ENCODE data around the gene INSYN2B. TPM values are rescaled to one million over a fixed set of nuclear protein-coding genes. Genes with fewer than 3 reads are reported as not detected.

INSYN2B gene
- total and polyA plus RNA-seq, 2 experiments from 2014 or later: 1.5 TPM; not detected in 1

GRCh38 chr5:169880012-169880663 lies 100.2 kb downstream of the INSYN2B start:
- Histone ChIP-seq H3K27me3 (no peaks in the 10 kb centered on the region), H3K9me3 (ENCODE audit: low read depth) (no peaks in the 10 kb centered on the region), H3K4me3 (no peak overlapping the region), H2AFZ (no peak overlapping the region), H4K20me1 (ENCODE audit: insufficient read depth, poor library complexity, severe bottlenecking) (no peaks in the 10 kb centered on the region), H3K27ac (no peak overlapping the region), H3K9me2 (replicated peaks; ENCODE audit: insufficient read depth) (no peaks in the 10 kb centered on the region), H3K4me2 (no peak overlapping the region), H3K4me1 (ENCODE audit: insufficient read depth) (peaks cover 3% of the 10 kb centered on the region), H3K79me2 (no peaks in the 10 kb centered on the region), H3K36me3 (replicated peaks; ENCODE audit: insufficient read depth, low read depth) (no peaks in the 10 kb centered on the region)
- WGBS (ENCODE audit: low lambda C conversion rate, missing lambda C conversion rate): 72% methylated on average over 4 of the region's 4 CpGs
- TF ChIP-seq EZH2phosphoT487 (IDR thresholded peaks at IDR 0.05; ENCODE audit: low read depth, severe bottlenecking, unreplicated experiment): no peak
- TF ChIP-seq, protein P1, sequence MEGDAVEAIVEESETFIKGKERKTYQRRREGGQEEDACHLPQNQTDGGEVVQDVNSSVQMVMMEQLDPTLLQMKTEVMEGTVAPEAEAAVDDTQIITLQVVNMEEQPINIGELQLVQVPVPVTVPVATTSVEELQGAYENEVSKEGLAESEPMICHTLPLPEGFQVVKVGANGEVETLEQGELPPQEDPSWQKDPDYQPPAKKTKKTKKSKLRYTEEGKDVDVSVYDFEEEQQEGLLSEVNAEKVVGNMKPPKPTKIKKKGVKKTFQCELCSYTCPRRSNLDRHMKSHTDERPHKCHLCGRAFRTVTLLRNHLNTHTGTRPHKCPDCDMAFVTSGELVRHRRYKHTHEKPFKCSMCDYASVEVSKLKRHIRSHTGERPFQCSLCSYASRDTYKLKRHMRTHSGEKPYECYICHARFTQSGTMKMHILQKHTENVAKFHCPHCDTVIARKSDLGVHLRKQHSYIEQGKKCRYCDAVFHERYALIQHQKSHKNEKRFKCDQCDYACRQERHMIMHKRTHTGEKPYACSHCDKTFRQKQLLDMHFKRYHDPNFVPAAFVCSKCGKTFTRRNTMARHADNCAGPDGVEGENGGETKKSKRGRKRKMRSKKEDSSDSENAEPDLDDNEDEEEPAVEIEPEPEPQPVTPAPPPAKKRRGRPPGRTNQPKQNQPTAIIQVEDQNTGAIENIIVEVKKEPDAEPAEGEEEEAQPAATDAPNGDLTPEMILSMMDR (IDR thresholded peaks at IDR 0.05; ENCODE audit: poor library complexity): no peak
- TF ChIP-seq EZH2 (IDR thresholded peaks at IDR 0.05; ENCODE audit: borderline replicate concordance): no peak
- DNase-seq (ENCODE audit: low spot score): no peak

- WGBS (ENCODE audit: low lambda C conversion rate, missing lambda C conversion rate): 67% methylated on average over 1 of the region's 1 CpG
- Histone ChIP-seq H3K9me3 (ENCODE audit: low read depth) (no peaks in the 10 kb centered on the region), H3K36me3 (replicated peaks; ENCODE audit: insufficient read depth, low read depth) (no peaks in the 10 kb centered on the region), H3K4me2 (no peak overlapping the region), H3K27me3 (no peaks in the 10 kb centered on the region), H4K20me1 (ENCODE audit: insufficient read depth, poor library complexity, severe bottlenecking) (no peaks in the 10 kb centered on the region), H3K4me3 (no peak overlapping the region), H3K9me2 (replicated peaks; ENCODE audit: insufficient read depth) (no peaks in the 10 kb centered on the region), H3K27ac (no peak overlapping the region), H2AFZ (no peak overlapping the region), H3K4me1 (ENCODE audit: insufficient read depth) (peaks cover 3% of the 10 kb centered on the region), H3K79me2 (no peaks in the 10 kb centered on the region)
- TF ChIP-seq EZH2 (IDR thresholded peaks at IDR 0.05; ENCODE audit: borderline replicate concordance) (no peak), EZH2phosphoT487 (IDR thresholded peaks at IDR 0.05; ENCODE audit: low read depth, severe bottlenecking, unreplicated experiment) (no peak)
- TF ChIP-seq, protein P1 (IDR thresholded peaks at IDR 0.05; ENCODE audit: poor library complexity): no peak
- no peak for DNase-seq (ENCODE audit: low spot score)
Measured at GRCh38 chr5:169876386-169876785, 103.9 kb downstream of the INSYN2B start.

- 63% methylated on average over 4 of the region's 4 CpGs for WGBS (ENCODE audit: low lambda C conversion rate, missing lambda C conversion rate)
- H3K4me3 ChIP-seq: no peak overlapping the region
- H3K4me2 ChIP-seq: no peak overlapping the region
- no peaks in the 10 kb centered on the region for H4K20me1 ChIP-seq (ENCODE audit: insufficient read depth, poor library complexity, severe bottlenecking)
- no peak overlapping the region for H2AFZ ChIP-seq
- no peaks in the 10 kb centered on the region for H3K27me3 ChIP-seq
- no peak for DNase-seq (ENCODE audit: low spot score)
- no peaks in the 10 kb centered on the region for H3K79me2 ChIP-seq
- TF ChIP-seq EZH2 (IDR thresholded peaks at IDR 0.05; ENCODE audit: borderline replicate concordance) (no peak), EZH2phosphoT487 (IDR thresholded peaks at IDR 0.05; ENCODE audit: low read depth, severe bottlenecking, unreplicated experiment) (no peak)
- TF ChIP-seq, protein P1 (IDR thresholded peaks at IDR 0.05; ENCODE audit: poor library complexity): no peak
- H3K9me2 ChIP-seq (replicated peaks; ENCODE audit: insufficient read depth): no peaks in the 10 kb centered on the region
- no peaks in the 10 kb centered on the region for H3K36me3 ChIP-seq (replicated peaks; ENCODE audit: insufficient read depth, low read depth)
- peaks cover 3% of the 10 kb centered on the region for H3K4me1 ChIP-seq (ENCODE audit: insufficient read depth)
- no peaks in the 10 kb centered on the region for H3K9me3 ChIP-seq (ENCODE audit: low read depth)
- H3K27ac ChIP-seq: peak overlapping the region; percentile 15
Measured at GRCh38 chr5:169875731-169876130, 104.6 kb downstream of the INSYN2B start.

All from hepatocyte (in vitro differentiated cells).